ENCODE results near the gene PEX14.

GRCh38 chr1:10622910-10623685 lies 148.3 kb downstream of the PEX14 start:
- TF ChIP-seq TAF1 (IDR thresholded peaks at IDR 0.05; ENCODE audit: low read depth) (no peak), REST (IDR thresholded peaks at IDR 0.05; ENCODE audit: borderline replicate concordance) (no peak), MXI1 (conservative IDR thresholded peaks at IDR 0.05; ENCODE audit: poor library complexity, severe bottlenecking) (no peak), EZH2 (IDR thresholded peaks at IDR 0.05; ENCODE audit: borderline replicate concordance, insufficient read depth, low read length, poor library complexity, severe bottlenecking) (no peak), EP300 (conservative IDR thresholded peaks at IDR 0.05; ENCODE audit: poor library complexity, severe bottlenecking) (no peak), POLR2AphosphoS5 (IDR thresholded peaks at IDR 0.05) (no peak), RAD21 (conservative IDR thresholded peaks at IDR 0.05) (no peak), SMC3 (conservative IDR thresholded peaks at IDR 0.05; ENCODE audit: poor library complexity) (no peak)
- TF ChIP-seq, protein P1, sequence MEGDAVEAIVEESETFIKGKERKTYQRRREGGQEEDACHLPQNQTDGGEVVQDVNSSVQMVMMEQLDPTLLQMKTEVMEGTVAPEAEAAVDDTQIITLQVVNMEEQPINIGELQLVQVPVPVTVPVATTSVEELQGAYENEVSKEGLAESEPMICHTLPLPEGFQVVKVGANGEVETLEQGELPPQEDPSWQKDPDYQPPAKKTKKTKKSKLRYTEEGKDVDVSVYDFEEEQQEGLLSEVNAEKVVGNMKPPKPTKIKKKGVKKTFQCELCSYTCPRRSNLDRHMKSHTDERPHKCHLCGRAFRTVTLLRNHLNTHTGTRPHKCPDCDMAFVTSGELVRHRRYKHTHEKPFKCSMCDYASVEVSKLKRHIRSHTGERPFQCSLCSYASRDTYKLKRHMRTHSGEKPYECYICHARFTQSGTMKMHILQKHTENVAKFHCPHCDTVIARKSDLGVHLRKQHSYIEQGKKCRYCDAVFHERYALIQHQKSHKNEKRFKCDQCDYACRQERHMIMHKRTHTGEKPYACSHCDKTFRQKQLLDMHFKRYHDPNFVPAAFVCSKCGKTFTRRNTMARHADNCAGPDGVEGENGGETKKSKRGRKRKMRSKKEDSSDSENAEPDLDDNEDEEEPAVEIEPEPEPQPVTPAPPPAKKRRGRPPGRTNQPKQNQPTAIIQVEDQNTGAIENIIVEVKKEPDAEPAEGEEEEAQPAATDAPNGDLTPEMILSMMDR (IDR thresholded peaks at IDR 0.05; ENCODE audit: poor library complexity, severe bottlenecking) = no peak
